ENCODE results near the gene TRMT61A. TPM values are rescaled to one million over a fixed set of nuclear protein-coding genes. Genes with fewer than 3 reads are reported as not detected.

Gene TRMT61A
- total and polyA plus RNA-seq, 2 of the 4 experiments (the other 2 are of a cell fraction) = 5.7 to 16.2 TPM

GRCh38 chr14:103495854-103496253, 33.1 kb upstream of the TRMT61A start:
- dilution Hi-C loops (cut with HindIII; ENCODE audit: low sequenced_read_pairs, unreplicated experiment) = no loop called here
- CTCF ChIA-PET = no interaction called here
- Histone ChIP-seq H3K14ac (replicated peaks; ENCODE audit: low read depth, low read length) (no peak overlapping the region), H2BK120ac (ENCODE audit: low read depth, low read length) (no peak overlapping the region), H3K9me3 (ENCODE audit: control insufficient read depth, insufficient read depth, low read length) (no peaks in the 10 kb centered on the region), H3K4me1 (ENCODE audit: control insufficient read depth, insufficient read depth, low read length) (no peaks in the 10 kb centered on the region), H3K23ac (ENCODE audit: low read depth, low read length) (no peak overlapping the region), H3K9me1 (ENCODE audit: insufficient read depth, low read length) (peaks cover 3% of the 10 kb centered on the region), H2AK5ac (ENCODE audit: low read depth, low read length) (no peak overlapping the region), H4K20me1 (ENCODE audit: insufficient read depth, low read length) (peaks cover 17% of the 10 kb centered on the region), H2BK15ac (ENCODE audit: low read depth, low read length) (no peak overlapping the region), H2AK9ac (replicated peaks; ENCODE audit: low read depth, low read length, poor library complexity) (no peak overlapping the region), H3K9ac (ENCODE audit: low read depth, low read length) (no peak overlapping the region), H4K91ac (ENCODE audit: insufficient read depth, low read depth, low read length) (no peak overlapping the region), H2BK5ac (ENCODE audit: low read depth, low read length, poor library complexity, severe bottlenecking) (no peak overlapping the region), H3K27ac (ENCODE audit: insufficient read depth, low read length) (no peak overlapping the region), H4K8ac (ENCODE audit: low read depth in 2 of 2, low read length in 2 of 2) (no peak overlapping the region), H3K36me3 (ENCODE audit: control insufficient read depth, insufficient read depth, low read length) (peaks cover 47% of the 10 kb centered on the region), H4K5ac (ENCODE audit: low read depth, low read length) (no peak overlapping the region), H2BK20ac (ENCODE audit: low read depth, low read length) (no peak overlapping the region), H3K79me1 (ENCODE audit: low read depth in 1 of 2, low read length in 2 of 2) (peaks cover 16 to 51% of the 10 kb centered on the region in 2 experiments), H3K4me2 (ENCODE audit: low read depth, low read length) (no peak overlapping the region), H3K4me3 (ENCODE audit: insufficient read depth, low read depth, low read length) (no peak overlapping the region), H3K18ac (ENCODE audit: low read depth, low read length) (no peak overlapping the region), H3K27me3 (ENCODE audit: control insufficient read depth, insufficient read depth, low read length) (no peaks in the 10 kb centered on the region), H3K56ac (ENCODE audit: extremely low read depth, insufficient read depth, low read length) (no peak overlapping the region), H2AFZ (replicated peaks; ENCODE audit: low read length, poor library complexity) (no peak overlapping the region), H3K4ac (ENCODE audit: low read depth, low read length) (no peak overlapping the region)
- DNase-seq (no peak), ATAC-seq (ENCODE audit: low read depth) (no peak)
- in situ Hi-C loops (cut with MboI; ENCODE audit: low sequenced_read_pairs) = no loop called here
- no CpG with 5 or more reads among the region's 2 CpGs for WGBS, 2 experiments (ENCODE audit: extremely low coverage in 2 of 2, insufficient read length in 1 of 2)
- TF ChIP-seq USF2 (IDR thresholded peaks at IDR 0.05; ENCODE audit: low read depth, low read length) (no peak), MXI1 (IDR thresholded peaks at IDR 0.05; ENCODE audit: borderline replicate concordance, low read depth, low read length) (no peak), FOS (IDR thresholded peaks at IDR 0.05; ENCODE audit: low read depth, low read length) (no peak), BHLHE40 (IDR thresholded peaks at IDR 0.05; ENCODE audit: low read depth, low read length) (no peak), CHD1 (IDR thresholded peaks at IDR 0.05; ENCODE audit: low read depth, low read length) (no peak), NFE2L2 (IDR thresholded peaks at IDR 0.05; ENCODE audit: low read depth, low read length) (no peak), MAFK (IDR thresholded peaks at IDR 0.05; ENCODE audit: low read depth, low read length) (no peak), ELK1 (IDR thresholded peaks at IDR 0.05; ENCODE audit: borderline replicate concordance, low read depth, low read length) (no peak)
- BruUV-seq (replicated peaks) = no TSS peak
- POLR2A ChIA-PET (ENCODE audit: unreplicated experiment) = no interaction called here
- intact Hi-C loops (cut with micrococcal nuclease) = no loop called here
